Activated T-cell treated with anti-CD3 and anti-CD28 coated beads for 4 hours (primary cell): Measurements from ENCODE around the gene USP35.
"Not testable (repeated sequence)": the region's sequence is repeated elsewhere in the genome, so short reads cannot be mapped to it uniquely, and the experiment has no call there.

Source experiments
- DNase-seq: peaks from one replicate; pipeline ENCODE4 v3.0.0-alpha.2; 2020

The USP35 gene

DNA sequence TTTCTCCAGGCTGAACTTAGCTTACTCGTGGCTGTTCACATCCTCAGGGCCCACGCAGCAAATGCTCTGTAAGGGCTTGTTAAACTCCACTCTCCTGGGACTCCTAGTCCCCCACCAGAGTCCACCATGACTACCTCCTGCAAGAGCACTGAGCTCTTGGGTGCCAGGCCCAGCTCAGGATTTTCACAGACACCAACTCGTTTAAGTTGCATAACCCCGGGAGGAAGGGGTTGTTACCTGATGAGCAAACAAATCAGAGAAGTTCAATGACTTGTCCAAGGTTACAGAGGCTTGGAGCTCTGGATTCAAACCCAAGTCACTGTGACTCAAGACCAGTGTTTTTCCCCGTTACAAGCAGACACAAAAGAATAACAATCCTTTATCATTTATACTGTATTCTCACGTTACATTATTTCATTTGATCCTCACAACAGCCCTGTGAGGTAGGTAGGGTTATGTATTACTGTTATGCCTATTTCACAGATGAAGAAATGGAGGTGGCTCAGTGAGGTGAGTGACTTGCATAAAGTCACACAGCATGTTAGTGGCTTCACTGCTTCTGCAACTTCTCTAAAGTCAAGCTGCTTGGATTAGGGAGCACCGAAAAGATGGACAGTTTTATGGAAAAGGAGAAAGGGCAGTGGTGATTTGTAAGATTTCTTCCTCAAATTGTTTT lies 17.7 kb upstream of the USP35 start:
- DNase-seq: no peak

DNA sequence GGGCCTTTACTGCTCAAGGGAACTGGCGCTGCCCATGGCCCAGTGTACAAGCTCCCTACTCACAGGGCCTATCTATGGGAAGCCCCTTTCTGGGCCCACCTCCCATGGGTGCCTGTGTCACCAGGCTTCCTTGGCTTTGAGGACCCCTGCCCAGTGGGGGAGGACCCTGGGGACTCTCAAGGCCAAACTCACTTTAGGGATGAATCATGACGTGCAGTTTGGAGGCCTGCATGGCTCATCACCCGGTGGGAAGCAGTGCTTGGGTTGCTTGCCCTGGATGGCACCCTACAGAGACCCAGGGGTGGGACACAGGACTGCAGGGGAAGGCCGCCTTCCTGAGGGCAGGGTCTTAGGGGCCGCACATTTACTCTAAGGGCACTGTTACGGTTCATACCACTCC lies 16.8 kb upstream of the USP35 start:
- DNase-seq: no peak

DNA sequence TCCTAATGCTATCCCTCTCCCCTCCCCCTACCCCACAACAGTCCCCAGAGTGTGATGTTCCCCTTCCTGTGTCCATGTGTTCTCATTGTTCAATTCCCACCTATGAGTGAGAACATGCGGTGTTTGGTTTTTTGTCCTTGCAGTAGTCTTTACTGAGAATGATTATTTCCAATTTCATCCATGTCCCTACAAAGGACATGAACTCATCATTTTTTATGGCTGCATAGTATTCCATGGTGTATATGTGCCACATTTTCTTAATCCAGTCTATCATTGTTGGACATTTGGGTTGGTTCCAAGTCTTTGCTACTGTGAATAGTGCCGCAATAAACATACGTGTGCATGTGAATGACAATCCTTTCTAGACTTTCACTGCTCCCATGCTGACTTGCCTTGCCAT lies 12.9 kb upstream of the USP35 start:
- DNase-seq: not testable (repeated sequence)

DNA sequence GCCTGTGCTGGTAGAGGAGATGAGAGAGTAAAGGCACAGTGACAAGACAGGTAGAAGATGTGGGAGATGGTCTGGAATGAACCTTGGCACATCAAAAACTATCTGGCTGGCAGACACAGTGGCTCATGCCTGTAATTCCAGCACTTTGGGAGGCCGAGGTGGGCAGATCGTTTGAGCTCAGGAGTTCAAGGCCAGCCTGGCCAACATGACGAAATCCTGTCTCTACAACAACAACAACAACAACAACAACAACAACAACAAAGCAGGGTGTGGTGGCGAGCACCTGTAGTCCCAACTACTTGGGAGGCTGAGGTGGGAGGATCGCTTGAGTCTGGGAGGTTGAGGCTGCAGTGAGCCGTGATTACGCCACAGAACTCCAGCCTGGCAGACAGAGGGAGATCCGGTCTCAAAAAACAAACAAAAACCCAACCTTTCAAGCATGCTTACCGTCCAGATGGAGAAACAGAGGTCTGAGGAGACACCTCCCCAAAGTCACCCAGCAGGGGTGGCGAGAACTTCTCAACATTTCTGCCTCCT lies 12.0 kb upstream of the USP35 start:
- no peak for DNase-seq

DNA sequence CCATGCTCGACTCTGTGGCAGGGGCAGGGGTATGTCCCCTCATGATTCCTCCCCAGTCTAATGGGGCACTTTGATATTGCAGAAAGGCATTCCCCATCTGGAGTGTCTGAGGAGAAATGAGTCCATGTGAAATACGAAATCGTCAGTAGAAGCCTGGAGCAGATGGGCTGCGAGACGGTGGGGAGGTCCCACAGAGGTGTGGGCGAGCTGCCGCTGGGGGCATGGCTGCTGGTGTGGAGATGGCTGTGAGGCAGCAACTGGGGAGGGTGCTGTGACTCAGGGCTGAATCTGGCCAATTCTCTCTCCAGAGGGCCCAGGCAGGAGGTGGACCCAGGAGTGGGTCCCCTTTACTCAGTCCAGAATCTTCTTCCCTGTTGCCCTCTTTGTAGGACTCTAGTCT lies 11.5 kb upstream of the USP35 start:
- no peak for DNase-seq

DNA sequence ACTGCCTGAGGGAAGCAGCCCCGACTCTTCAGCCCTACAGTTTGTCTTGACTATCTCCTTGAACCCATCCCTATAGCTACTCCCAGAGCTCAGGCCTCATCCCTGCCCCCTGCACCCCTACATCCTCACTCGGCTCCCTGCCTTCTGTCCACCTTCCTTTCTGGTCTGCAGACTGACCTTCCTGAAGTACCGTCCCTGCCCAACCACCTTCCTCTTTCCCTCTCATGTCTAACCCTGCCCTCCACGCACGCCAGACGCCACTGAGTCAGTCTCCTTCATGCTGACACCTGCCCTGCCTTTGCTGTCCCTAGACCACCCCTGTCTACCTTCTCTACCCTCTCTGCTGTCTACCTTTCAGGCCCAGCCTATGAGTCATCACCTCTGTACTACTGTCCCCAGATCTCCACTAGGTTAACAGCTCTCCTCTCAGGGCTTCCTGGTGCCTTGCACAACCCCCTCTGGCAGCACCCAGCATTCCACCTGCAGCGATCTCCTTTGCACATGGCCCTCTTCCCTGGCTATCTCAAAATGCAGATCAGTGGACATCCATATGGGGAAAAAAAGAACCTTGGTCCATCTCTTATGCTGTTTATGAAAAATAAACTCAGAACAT lies 9.2 kb upstream of the USP35 start:
- no peak for DNase-seq

DNA sequence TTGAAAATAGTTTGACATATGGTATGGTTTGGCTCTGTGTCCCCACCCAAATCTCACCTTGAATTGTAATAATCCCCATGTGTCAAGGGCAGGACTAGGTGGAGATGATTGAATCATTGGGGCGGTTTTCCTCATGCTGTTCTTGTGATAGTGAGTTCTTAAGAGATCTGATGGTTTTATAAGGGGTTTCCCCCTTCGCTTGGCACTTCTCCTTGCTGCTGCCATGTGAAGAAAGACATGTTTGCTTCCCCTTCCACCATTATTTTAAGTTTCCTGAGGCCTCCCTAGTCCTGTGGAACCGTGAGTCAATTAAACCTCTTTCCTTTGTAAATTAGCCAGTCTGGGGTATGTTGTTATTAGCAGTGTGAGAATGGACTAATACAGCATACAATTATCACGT lies 8.0 kb upstream of the USP35 start:
- DNase-seq: no peak

DNA sequence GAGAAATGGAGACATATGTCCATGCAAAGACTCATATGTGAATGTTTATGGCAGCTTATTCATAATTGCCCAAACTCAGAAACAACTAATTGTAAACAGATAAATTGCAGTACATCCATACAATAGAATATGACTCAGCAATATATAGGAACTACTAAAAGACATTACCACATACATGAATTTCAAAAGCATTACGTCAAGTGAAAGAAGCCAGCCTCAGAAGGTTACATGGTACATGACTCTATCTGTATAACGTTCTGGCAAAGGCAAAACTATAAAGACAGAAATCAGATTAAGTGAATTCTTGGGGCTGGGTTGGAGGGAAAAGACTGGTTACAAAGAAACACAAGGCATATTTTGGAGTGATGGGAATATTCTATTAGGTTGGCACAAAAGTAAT lies 7.5 kb upstream of the USP35 start:
- no peak for DNase-seq

DNA sequence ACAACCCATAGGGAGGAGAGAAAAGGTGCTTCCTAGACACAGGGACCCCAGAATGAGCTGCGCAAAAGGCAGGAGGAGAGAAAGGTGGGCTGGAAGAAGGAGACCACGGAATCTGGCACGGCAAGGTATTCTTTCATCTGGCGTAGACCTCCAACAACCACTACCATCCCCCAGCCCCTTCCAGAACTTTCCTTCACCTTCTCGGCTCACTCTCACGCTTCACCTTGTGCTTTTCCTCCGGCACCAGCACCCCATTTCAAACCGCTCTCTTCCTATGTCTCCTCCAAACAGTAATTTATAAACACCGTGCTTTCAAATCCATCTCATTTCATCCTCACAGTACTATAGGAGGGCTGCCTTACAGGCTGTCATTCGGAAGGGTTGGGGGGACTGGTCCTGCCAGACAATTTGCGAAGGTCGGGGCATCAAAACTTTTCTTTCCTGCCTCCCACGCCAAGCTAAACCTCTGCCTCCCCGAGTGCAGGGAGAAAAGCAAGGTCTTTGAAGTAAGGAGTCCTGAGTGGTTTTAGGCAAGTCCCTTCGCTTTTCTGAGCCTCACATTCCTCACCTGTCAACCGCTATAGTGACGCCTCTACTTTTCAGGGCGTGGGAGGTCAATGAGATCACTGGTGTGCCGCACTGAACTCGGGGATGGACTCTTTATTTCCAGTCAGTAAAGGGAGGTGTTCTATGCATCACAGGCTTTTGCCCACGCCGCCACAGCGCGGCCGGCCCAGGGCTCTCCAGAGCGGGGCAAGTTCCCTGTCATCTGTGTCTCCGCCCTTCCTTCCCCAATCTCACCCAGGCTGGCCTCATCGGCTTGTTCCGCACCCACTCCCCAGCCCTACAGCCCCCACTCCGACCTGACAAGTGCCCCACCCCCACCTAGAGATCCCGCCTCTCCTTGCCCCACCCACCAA lies 1.1 kb upstream of the USP35 start:
- DNase-seq: peak; percentile 76

DNA sequence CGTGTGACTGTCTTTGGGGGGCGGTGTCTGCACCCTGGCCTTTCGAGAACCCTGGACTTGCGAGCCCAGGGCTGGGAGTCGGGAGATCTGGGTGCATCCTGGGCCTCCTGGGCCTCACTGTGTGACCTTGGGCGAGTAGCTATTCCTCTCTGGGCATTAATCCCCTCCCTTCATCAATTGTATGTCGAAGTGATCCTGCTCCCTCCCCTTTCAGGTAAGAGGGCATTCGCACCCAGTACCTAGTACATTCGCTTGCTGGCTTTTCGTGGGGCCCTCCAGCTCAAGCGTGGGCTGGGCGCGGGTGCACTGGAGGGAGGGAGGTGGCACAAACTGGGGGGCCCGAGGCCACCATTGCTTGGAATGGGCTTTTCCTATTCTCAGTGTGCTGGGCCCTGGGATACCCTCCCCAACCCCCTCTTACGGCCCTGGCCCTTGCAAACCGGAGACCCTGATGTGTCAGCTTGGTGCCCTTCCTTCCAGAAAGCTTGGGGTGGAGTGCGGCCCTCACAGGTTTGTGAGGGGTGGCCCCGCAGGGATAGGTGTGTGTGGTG lies 530 bp downstream of the USP35 start:
- no peak for DNase-seq

DNA sequence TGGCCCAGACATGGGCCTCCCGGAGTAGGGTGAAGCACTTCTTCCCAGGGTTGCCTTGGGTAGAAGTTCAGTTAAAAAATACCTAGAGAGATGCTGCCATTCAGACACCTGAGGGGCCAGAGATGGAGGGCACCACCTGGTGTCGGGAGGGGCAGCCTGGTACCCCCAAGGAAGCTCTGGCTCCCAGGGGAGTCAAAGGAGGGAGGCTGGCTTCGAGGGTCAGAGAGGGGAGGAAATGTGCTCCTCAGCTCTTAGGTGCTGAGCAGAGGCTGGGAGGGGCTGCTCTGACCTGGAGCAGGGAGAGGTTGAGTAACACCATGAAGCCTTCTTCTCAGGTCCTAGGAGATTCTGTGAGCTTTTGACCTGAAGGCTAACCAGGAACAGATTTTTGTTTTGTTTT lies 1.1 kb downstream of the USP35 start:
- no peak for DNase-seq

DNA sequence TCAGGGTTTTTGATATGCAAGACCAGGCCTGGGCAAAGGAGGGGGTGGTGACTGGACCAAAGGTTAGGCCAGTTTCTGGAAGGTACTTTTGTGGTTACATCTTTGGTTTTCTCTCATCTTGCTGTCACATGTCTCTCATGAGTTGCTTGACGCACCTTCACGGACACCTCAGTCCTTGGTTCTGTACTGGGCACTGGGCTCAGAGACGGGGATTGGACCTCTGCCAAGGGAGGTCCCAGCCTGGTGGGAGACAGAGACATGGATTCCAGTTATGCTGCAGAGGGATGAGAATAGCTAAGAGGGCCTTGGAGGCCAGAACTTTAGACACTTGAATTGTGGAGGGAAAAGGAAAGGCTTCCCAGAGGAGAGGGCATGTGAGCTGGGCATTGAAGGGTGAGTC lies 1.7 kb downstream of the USP35 start:
- DNase-seq: no peak

DNA sequence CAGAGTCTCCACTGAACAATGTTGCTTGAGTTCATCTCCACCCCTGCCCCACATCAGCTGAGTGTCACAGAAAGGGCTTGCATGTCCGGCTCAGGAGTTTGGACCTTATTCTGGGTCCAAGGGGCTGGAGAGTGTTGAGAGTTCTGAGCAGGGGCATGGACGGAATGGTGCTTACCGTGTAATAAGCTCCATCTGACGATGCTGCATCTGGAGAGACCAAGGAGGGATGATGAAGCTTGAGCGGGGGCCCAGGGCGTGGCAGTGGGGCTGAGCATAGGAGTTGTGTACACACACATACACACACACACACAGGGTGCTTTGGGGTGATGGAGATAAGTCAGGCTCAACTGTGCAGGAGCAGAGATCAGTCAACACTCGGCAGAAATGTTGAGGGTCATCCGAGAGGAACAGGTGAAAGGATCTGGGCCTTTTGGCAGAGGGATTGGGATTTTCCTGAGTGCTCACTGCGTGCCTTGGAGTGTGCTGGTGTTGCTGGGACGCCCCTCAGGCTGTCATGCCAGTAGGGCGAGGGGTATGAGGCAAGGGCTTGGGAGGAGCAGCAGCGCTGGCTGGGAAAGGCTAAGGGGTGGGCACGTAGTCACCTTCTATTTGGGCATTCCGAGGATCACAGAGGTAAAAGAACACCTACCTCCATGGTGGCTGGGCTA lies 2.3 kb downstream of the USP35 start:
- DNase-seq: no peak

DNA sequence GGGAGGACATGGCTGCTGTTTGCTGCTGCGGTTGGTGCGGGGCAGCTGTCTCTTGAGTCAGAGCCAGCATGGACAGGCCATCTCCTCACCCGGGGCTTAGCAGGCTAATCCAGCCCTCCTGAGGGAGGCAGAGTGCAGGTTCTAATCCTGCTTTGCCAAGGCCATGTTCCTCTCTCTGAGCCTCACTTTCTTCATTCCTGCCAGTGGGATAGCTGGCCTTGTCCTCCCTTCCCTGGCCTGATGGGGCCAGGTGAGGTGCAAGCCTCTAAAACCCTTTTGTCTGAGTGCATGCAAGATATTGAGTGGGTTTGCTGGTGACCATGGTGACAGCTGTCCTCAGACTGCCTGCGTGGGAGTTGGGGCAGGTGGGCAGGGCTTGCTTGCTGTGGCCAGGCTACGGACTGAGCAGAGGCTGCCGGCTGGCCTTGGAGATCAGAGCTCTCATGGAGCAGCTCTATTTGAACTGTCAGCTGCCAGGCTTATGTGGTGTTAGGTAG lies 3.6 kb downstream of the USP35 start:
- DNase-seq: no peak

DNA sequence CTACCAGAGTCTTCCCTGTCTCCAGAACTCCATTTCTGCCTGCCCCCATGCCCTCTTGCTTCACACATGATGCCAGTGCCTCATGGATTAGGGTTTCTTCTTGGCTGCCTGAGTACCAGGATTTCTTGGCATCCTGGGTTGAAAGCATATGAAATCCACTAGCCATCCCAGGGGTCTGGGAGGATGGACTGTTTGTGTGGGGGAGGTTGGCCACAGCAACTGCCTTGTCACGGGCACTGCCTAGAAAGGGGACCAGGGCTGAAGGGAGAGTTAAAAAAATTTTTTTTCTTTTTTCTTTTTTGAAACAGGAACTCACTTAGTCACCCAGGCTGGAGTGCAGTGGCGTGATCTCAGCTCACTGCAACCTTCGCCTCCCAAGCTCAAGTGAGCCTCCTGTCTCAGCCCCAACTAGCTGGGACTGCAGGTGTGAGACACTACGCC lies 4.2 kb downstream of the USP35 start:
- DNase-seq: no peak

DNA sequence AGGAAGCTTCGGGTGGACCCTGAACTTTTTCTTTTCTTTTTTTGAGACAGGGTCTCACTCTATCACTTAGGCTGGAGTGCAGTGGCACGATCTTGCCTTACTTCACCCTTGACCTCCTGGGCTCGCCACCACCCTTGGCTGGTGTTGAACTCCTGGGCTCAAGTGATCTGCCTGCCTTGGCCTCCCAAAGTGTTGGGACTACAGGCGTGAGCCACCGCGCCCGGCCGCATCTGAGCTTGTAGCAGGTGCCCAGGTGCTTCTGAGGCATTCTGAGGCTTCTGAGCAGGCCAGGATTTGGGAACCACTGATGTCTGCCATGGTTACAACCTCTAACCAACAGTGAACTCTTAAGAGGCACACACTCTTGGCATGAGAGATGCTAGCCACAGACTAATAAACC lies 5.1 kb downstream of the USP35 start:
- DNase-seq: no peak

DNA sequence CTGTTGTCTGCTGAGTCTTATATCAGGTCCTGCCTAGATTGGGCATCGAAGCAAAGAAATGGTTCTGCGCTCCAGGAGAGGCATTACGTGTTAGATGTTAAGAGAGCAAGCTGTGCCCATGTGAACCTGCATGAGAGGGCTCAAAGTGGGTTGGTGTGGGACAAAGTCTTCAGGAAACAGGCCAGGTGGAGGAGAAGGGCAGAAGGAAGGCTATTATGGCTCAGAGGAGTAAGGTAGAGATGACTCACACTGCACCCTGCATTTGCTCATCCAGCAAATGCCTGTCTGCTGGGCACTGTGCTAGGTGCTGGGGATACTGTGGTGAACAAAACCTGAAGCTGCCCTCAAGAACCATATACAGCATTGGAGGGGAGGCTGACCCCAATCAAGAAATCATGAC lies 5.8 kb downstream of the USP35 start:
- DNase-seq: no peak

DNA sequence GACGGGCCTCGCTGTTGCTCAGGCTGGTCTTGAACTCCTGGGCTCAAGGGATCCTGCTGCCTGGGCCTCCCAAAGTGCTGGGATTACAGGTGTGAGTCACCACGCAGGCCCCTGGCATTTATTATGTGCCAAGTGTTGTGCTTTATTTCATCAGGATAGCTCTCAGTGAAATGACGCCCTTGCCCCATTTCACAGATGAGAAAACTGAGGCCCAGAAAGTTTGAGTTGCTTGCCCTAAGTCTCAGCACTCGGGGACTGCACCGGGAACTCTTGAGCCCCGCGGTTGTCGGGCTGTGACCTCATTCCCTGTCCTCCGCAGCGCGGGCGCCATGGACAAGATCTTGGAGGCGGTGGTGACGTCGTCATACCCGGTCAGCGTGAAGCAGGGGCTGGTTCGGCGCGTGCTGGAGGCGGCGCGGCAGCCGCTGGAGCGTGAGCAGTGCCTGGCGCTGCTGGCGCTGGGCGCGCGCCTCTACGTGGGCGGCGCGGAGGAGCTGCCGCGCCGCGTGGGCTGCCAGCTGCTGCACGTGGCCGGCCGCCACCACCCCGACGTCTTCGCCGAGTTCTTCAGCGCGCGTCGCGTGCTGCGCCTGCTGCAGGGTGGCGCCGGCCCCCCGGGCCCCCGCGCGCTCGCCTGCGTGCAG lies 7.3 kb downstream of the USP35 start:
- no peak for DNase-seq

DNA sequence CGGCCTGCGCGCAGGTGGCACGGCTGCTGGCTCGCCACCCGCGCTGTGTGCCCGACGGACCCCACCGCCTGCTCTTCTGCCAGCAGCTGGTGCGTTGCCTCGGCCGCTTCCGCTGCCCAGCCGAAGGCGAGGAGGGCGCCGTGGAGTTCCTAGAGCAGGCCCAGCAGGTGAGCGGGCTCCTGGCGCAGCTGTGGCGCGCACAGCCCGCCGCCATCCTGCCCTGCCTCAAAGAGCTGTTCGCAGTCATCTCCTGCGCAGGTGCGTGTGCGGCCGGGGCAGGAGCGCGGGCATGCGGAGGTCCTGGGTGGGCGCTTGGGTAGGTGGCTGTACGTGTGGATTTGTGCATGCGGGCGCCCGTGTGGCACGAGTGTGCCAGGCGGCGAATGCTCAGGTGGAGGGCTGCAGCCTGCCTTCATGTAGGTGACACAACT lies 8.0 kb downstream of the USP35 start:
- DNase-seq: no peak

DNA sequence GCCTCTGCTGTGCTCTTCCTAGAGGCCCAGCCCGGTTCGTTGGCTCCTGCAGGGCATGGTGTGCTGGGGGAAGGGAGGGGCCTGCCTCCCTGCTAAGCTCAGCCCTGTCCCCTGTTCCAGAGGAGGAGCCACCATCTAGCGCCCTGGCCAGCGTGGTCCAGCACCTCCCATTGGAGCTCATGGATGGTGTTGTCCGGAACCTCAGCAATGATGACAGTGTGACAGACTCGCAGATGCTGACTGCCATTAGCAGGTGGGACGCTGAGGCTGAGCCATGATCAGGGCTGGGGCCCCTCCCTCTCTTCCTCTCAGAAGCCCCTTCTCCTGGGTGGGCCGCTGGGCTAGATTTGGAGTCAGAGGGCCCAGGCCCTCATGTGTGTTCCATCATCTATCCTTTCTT lies 9.1 kb downstream of the USP35 start:
- no peak for DNase-seq

DNA sequence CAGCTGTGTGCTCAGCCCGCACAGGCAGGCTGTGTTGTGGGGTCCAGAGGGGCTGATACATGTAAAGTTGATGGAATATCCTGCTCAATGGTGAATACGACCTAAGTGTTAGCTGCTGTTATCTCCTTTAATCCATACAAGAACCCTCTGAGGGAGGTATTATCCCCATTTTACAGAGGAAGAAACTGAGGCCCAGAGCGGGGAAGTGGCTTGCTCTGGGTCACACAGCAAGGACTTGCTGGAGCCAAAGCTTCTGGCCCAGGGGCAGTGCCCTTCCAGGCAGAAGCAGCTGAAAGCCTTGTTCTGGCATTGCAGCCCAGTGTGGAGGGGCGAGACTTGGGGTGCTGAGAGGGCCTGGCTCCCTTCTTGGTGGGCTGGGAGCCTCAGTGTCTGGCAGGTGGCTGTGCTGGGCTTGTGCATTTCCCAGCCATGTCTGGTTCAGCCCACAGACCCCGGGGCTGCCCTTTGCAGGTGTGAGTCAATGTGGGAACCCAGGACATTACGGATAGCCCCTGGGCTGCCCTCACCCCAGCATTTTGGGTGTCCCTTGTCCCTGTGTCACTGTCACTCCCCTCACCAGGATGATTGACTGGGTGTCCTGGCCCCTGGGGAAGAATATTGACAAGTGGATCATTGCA lies 10.4 kb downstream of the USP35 start:
- no peak for DNase-seq

DNA sequence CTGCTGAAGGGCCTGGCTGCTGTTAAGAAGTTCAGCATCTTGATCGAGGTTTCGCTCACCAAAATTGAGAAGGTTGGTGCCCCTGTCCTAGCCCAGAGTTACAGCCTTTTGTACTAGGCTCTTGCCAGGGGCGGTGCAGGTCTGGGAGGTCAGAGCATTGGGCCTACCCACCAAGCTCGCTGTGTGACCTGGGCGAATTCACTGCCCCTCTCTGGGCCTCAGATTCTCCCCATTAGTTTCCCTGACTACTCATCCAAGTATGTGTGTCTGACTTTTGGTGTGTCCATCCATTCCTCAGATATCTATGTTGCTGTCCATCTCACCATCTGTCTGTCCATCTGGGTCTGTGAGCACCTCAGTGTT lies 10.9 kb downstream of the USP35 start:
- DNase-seq: no peak
